ENCODE data around the gene CREB3L2.

GRCh38 chr7:137927386-137927785 lies 74.5 kb downstream of the CREB3L2 start:
- no peak for TF ChIP-seq CTCF (conservative IDR thresholded peaks at IDR 0.05; ENCODE audit: low read length)
- no peak for TF ChIP-seq EZH2phosphoT487 (IDR thresholded peaks at IDR 0.05; ENCODE audit: borderline replicate concordance, low read depth, low read length)

Measured in OCI-LY7 (cell line).